Dedifferentiated amniotic fluid mesenchymal stem cell (primary cell): ENCODE data around the gene REEP3.
A peak's percentile ranks its signal among the peaks of the same experiment; 100 is the strongest.
"Not testable (repeated sequence)": the region's sequence is repeated elsewhere in the genome, so short reads cannot be mapped to it uniquely, and the experiment has no call there.

Source experiments
- DNase-seq: peaks from one replicate; pipeline ENCODE4 v3.0.0-alpha.2; 2016; ENCODE audit errors: extremely low spot score

REEP3 gene

DNA sequence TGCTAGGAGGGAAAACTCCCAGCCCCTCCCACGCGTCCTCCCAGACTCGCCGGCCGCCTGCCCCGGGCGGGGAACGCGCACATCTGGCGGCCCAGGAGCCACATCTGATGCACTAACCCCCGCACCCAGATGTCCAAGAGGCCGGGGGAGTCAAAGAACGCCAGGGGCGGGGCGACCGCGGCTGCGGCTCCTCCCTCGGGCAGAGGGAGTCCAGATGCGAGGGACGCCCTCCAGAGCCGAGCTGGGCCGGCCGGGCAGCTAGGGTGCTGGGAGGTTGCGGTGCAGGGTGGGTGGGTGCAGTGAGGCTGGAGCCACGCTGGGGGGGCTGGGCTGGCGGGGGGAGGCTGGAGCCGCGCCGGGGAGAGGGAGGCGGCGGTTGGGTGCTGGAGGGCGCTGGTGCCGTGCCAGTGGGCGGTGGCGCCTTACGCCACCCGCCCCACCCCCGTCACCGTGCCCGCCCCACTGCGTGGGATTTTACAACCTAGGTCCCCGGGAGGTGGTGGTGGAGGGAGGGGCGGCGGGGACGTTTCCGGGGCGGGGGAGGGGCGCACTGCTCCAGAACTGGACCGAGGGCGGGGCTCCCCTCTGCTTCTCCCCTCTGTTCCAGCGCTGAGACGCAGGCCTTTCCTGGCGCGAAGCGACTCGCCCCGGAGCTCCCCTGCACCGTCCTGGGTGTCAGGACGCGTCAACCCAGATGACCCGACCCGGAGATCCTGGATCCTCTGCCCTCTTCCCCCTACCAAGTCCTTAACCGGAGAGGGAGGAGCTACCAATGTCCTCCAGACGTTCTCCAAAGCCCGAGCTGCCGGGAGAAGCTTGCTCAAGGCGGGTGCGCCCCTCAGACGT lies 109.1 kb downstream of the REEP3 start:
- peak; percentile 79 for DNase-seq

DNA sequence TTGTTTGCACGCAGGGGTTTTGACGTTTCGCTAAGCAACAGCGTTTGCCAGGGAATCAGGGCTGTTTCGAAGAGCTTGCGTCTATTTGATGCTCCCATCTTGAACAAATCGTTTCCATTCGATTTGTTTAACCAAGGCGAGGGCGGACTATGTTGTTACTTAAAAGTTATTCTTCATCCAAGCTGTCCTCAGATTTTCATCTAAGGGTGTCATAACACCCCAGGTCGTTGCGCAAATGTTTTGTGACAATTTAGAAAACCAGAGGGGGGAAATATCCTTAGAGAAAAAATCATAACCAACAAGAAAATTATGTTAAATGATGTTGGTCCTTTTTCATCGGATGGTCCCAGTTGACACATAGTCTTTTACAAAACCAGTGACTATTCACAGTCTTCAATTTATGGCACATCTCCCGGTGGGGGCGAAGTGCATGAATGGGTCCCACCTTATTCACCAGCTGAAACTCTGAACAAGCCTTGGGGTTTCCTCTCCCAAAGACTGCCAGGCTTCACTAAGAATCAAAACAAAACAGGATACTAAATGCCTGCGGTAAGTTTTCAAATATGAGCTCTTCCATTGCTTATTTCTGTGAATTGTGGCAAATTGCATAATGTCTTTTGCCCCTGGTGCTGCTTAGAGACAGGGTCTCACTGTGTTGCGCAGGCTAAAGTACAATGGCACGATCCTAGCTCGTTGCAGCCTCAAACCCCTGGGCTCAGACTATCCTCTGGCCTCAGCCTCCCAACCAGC lies 109.9 kb downstream of the REEP3 start:
- DNase-seq, result peak; percentile 94

DNA sequence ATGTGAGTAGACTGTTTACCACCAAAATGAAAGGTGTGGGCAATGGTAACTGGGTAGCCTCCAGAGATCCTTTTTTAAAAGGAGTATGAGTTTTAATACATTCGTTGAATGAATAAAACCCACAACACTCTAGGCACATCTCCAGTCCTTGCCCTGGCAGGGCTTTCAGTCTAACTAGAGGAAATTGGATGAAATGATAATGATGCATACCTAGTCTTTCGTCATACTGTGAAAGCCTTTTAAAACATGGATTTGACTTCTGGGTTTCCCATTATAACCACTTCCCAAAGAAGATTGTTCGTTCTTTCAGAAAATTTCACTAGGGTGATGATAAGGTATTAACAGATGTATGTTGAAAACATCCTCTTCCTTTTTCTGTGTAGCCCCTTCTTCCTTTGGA lies 110.8 kb downstream of the REEP3 start:
- no peak for DNase-seq

DNA sequence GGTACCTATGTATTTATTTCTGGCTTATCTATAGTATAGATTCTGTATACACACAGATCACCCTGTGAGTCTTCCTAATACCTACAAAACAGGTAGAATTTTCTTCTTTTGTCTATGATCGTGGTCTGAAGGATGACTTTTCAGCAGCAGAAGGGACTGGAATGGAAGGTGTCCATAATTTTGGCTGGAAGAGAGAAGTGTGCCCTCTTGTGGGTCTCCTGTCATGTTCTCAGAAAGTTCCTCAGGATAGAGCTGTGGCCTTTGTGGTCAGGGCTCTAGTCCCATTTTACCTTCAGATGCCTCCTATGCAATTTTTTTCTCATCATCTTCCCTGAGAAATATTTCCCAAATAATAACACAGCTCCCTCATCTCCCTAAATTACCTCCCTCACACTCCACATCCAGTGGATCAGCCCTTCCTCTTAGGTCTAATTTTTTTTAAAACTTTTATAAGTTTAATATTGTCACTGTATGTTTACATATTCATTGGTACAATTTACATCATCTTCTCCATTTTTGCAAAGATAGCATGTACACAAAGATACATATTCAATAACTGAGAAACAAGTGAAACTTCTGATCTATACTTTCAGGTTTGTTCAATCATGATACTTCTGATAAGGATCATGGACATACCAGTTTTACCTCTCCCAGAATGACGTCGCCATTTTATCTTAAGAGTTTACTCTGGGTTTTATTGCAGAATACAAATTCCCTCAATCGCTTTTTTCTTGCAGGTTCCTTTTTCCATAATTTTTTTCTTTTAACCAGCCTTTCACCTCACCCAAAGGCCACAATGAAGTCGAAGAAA lies 112.7 kb downstream of the REEP3 start:
- peak; percentile 22 for DNase-seq

DNA sequence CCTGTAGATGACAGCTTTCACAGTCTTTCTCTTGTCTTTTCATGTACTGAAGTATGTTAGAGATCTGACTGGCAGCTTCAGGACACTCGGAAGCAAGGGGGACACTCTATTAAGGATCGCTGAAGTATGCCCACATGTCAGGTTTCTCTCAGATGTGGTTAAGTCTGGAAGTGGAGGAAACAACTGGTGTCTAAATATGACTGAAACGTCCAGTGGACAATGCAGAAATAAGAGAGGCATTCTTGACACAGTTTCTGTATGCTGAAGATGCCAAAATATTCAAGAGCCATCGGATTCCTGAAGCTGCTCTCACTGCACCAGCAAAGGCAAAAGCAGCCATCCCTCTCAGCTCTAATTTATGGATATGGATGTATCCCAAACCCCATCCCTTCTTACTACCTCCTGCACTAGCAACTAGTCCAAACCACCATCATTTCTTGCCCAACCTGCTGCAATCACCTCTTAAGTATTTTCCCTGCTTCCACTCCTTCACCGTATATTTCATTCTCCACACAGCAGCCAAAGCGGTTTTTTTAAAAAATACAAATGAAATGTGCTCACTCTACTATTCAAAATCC lies 113.4 kb downstream of the REEP3 start:
- DNase-seq, result no peak

DNA sequence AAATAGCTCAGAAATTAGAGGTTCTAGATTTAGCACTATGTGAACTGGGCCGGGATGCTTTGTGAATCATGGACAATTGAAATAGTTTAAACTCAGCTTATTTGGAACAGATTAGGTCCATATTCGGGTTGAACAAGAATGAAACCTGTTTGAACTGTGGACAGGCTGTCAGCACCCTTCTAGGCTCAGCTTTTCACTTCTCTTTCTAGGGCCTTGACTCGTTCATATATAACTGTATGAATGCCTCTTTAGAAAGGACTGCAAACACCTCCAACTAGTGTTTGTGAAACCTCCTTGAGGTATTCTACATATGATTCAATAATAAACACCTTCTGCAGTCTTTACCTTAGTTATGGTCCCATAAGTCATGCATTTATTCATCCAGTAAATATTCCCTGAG lies 115.6 kb downstream of the REEP3 start:
- no peak for DNase-seq

DNA sequence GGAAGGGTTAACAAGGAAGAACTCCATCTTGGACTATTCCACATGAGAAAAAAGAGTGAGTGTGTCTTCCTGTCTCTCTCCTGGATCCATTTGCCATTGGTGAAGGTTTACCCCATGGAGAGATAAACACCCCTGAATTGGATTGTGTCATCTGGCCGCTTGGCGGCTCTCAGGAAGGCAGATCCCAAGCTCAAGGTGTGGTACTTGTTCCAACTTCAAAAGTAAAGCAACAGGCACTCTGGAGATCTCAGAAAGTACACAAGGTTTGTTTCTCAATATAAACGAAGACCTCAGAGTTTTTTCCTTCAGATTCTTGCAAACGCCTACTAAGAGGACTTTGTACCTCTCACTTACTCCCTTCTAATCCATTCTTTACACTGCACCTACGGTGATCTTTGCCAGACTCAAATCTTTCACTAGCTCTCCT lies 116.7 kb downstream of the REEP3 start:
- DNase-seq, result no peak

DNA sequence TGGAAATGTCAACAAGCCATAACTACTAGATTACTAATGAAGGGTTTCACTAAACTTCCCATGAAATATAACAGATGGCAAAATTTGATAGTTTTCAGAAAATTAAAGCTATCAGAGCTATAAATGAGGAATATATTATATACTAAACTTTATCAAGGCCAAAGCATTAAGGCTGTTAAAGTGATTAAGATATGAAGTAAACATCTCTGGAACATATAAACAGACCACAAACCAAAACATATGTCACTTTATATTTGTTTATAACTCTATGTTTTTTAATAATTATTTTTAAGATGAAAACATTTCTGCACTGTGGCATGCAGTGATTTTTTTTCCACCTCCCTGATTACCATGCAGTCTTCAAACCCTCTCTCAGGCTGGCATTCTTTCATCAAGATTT lies 120.2 kb downstream of the REEP3 start:
- no peak for DNase-seq

DNA sequence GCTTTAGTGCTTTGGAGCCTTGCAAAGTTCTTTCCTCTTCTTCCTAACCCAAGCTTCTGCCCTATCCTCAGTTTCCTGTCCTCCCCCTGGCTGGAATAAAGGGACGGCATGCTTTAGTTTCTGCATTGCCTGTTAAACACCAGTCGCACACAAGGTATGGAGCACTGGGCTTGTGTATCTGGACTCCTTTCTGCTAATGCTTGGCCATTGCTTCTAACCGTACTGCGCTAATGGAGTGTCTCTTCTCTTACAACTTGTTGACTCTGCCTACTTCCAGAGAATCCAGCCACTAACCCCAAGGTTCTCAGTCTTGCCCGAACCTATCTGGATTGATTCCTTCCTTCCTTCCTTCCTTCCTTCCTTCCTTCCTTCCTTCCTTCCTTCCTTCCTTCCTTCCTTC lies 120.6 kb downstream of the REEP3 start:
- no peak for DNase-seq

DNA sequence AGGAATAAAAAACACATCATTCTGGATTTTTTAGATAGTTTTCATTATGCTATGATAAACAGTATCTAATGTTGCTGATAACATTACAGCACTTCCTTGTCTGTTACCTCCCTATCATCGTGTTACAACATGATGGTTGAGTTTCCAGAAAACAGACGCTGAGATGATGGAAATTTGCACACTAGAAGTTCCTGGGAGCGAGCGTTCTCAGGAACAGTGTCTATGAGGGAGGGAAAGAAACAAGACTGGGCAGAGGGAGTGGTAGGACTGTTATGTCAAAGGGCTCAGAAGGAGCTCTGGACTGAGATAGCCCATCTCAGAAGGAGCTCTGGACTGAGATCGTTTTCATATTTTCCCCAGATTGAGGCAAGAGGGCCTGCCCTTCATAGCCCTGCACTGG lies 121.6 kb downstream of the REEP3 start:
- DNase-seq, result no peak

DNA sequence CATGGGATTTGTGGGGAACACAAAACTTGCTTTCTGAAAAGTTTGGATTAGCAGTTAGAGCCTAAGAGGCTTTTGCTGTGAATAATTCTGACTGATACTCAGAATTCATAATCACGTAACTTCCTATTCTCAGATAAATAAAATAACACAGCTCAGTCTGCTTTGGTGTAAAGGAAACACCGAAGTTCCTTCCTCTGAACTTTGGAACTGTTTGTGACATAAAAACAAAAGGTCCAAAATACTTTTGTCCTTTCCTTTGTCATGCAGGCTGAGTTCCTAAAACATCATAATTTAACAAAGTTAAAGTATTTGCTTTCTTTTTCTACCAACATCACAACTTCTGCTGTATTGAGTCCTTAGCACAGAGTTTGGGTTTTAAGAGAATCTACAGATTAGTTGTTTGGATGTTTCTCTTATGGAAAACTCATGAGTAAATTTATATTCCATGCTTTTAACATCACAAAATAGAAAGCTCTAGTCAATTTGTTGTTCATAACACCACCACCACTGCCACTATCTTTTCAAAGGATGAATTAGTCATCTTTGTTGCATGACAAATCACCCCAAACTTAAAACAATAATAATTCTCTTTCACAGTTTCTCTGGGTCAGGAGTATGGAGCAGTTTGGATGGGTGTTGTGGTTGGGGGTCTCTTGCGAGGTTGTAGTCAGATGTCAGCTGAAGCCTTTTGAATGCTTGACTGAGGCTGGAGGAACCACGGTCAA lies 123.4 kb downstream of the REEP3 start:
- no peak for DNase-seq

DNA sequence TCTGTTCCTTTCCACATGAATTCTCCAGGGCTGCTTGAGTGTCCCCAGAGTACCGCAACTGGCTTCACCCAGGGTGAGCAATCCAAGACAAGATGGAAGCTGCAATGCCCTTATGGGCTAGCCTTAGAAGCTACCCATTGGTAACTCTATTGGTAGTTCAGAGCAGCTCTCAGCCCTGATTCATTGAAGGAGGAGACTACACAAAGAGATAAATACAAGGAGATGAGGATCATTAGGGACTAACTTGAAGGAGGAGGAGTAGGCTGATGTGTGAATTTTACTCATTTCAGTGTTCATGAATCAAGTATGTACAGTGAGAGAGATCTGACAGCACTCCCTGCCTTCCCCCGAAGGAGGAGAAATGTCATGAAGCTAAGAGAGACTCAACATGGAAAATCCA lies 124.0 kb downstream of the REEP3 start:
- DNase-seq, result no peak

DNA sequence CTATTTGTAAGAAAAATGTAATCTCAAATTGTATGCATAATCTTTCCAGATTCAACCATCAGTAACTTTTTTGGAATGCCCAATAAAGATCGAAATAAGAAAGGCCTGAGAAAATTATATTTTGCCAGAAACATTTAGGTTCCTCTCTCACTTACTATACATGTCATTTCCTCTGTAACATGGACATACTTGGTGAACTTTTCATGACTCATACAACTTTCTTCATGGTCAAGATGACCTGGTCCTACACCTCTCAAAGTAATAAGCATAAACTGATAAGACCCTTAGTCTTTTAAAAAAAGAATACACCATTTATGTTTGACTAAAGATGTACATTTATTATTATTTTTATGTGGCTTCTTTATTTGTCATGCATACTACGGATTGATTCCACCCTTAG lies 125.3 kb downstream of the REEP3 start:
- DNase-seq, result no peak

DNA sequence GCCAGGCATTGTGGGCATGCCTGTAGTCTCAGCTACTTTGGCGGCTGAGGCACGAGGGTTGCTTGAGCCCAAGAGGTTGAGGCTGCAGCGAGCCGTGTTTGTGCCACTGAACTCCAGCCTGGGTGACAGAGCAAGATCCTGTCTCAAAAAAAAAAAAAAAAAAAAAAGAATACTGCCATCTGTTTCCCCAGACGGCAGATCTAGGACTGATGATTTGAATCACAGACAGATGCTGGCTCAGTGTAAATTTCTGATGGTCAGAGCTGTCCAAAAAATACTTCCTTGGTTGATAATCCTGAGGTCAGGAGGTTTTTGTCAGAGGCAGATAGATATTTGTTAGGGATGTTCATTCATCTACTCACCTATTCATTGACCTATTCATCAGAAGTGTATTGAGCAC lies 130.7 kb downstream of the REEP3 start:
- no peak for DNase-seq

DNA sequence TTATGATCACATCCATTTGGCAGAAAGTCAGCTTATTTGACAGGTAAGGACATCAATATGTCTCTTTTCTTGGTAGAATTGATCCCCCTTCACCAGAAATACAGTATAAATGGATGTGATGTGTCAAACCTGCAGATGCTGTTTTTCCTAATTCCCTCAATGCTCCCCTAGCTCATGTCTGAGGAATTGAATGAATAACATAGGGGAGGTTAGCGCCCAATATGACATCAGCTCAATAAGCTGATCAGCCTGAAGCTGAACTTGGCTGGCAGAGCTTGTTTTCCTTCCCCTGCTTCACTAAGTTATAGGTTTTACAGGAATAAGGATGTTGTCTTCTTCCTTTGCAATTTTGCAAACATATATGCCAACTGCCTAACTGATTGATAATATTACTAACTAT lies 132.5 kb downstream of the REEP3 start:
- no peak for DNase-seq

DNA sequence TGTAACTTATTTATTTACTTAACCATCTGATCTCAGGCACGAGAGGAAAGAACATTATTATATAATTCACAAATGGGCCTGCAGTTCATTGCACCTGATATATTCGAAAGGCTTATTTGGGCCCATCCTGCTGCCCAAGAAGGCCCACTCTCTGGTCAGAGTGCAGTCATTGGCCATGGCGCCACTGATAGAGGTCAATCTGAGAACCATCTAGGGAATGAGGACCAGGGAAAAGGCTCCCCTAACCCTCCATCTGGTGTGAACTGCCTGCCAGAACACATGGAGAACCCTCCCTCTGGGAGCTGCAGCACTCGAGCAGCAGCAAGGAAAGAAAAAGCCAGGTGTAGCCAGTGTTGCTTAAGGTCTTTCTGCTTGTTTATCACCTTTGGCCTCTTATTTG lies 136.6 kb downstream of the REEP3 start:
- DNase-seq, result no peak

DNA sequence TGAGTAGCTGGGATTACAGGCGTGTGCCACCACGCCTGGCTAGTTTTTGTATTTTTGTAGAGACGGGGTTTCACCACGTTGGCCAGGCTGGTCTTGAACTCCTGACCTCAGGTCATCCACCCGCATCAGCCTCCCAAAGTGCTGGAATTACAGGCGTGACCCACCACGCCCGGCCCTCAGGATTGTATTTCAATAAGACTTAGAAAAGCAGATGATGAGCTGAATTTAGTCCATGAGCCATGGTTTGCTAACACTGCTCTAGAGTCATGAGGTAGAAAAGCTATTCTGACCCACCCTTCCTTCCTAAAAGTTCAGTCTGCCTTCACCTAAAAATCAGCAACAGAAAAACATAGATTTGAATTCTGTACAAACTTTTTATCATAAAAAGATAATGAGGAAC lies 139.7 kb downstream of the REEP3 start:
- DNase-seq, result not testable (repeated sequence)

DNA sequence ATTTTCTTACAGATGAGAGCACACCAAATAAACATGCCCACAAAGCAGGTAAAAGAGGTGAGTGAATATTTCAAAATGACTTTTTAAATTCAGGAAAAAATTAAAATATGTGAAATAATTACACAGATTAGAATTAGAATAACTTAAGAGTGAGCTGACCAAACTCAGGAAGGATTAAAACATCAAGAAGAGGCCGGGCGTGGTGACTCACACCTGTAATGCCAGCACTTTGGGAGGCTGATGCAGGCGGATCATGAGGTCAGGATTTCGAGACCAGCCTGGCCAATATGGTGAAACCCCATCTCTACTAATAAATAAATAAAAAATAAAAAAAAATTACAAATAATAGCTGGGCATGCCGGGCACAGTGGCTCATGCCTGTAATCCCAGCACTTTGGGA lies 140.1 kb downstream of the REEP3 start:
- DNase-seq, result no peak

DNA sequence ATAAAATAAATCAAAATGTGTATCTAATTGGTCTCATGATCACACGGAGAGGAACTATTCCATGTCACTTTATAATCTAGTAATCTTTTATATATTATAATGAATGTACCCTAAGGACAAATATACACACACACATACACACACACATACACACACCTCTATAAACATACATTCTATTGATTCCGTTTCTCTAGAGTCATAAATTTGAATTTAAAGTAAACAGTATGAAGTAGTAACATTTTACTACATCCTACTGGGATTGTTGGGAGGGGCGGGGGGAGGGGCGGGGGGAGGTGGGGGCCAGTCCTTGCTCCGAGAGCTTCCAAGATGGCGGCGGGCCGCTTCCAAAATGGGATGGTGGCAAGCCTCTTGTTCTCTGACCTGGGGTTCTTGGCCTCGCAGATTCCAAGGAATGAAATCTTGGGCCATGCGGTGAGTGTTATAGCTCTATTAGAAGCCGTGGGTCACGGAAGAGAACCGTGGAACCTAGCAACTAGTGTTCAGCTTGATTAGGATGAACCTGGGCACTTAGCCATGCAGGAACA lies 143.2 kb downstream of the REEP3 start:
- no peak for DNase-seq

DNA sequence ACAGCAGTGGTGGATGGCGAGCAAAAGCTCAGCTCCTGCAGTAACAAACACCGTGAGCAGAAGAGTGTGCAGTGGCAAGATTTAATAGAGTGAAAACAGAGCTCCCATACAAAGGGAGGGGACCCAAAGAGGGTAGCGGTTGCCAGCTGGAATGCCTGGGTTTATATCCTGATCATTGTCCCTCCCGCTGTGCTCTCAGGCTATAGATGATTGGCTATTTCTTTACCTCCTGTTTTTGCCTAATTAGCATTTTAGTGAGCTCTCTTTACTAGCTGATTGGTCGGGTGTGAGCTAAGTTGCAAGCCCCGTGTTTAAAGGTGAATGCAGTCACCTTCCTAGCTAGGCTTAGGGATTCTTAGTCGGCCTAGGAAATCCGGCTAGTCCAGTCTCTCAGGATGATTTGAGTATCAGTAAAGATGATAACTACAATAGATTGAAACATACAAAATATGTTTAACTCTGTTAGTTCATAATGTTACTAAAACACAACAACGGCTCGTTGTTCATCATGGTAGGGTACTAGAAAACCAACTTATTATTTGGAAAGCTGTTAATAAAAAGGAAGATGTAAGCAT lies 143.9 kb downstream of the REEP3 start:
- DNase-seq, result not testable (repeated sequence)

DNA sequence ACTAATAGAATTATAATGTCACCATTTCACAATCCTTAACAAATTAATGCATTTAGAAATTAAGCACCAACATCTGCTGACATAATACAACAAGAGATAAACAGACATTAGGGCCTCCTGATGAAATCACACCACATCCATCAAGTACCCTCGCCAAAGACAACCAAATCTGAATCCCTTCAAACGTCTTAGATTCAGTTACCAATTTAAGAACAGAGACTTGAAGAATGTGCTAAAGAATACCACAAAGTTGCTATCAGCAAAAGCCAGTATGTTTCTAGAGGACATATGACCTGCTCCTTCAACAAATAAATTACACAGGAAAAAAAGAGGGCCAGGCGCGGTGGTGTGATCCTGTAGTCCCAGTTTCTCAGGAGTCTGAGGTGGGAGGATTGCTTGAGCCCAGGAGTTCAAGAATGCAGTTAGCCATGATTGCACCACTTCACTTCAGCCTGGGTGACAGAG lies 144.5 kb downstream of the REEP3 start:
- no peak for DNase-seq
